Measurements from ENCODE around the gene CD163. TPM values are rescaled to one million over a fixed set of nuclear protein-coding genes. Genes with fewer than 3 reads are reported as not detected.

CD163 gene
- total and polyA plus RNA-seq, 3 donors from 2014 or later = 34.4 to 67.5 (median 36.1) TPM

GRCh38 chr12:7451756-7452155, 51.8 kb downstream of the CD163 start:
- no peak overlapping the region for H3K4me3 ChIP-seq
- H3K9me3 ChIP-seq = no peaks in the 10 kb centered on the region
- H3K27me3 ChIP-seq = no peaks in the 10 kb centered on the region
- no peak overlapping the region for H3K27ac ChIP-seq
- H3K36me3 ChIP-seq (ENCODE audit: low read depth, missing control alignments) = no peaks in the 10 kb centered on the region
- intact Hi-C loops (cut with DNase I; ENCODE audit: low total_unique reads) = no loop called here
- TF ChIP-seq POLR2A (IDR thresholded peaks at IDR 0.05) (no peak), CTCF (IDR thresholded peaks at IDR 0.05) (no peak)
- WGBS, 2 donors = 81 to 82% methylated on average over 3 of the region's 3 CpGs
- no peaks in the 10 kb centered on the region for H3K4me1 ChIP-seq
- no peak for DNase-seq

- no peaks in the 10 kb centered on the region for H3K9me3 ChIP-seq
- no peaks in the 10 kb centered on the region for H3K4me1 ChIP-seq
- WGBS, 2 donors = 82 to 87% methylated on average over 7 of the region's 7 CpGs
- H3K27me3 ChIP-seq = no peaks in the 10 kb centered on the region
- H3K4me3 ChIP-seq = no peak overlapping the region
- no peak overlapping the region for H3K27ac ChIP-seq
- intact Hi-C loops (cut with DNase I; ENCODE audit: low total_unique reads) = no loop called here
- DNase-seq = no peak
- no peaks in the 10 kb centered on the region for H3K36me3 ChIP-seq (ENCODE audit: low read depth, missing control alignments)
- TF ChIP-seq CTCF (IDR thresholded peaks at IDR 0.05) = no peak
- no peak for TF ChIP-seq POLR2A (IDR thresholded peaks at IDR 0.05)
Measured at GRCh38 chr12:7450667-7451066, 52.9 kb downstream of the CD163 start.

GRCh38 chr12:7448099-7448498, 55.5 kb downstream of the CD163 start:
- Histone ChIP-seq H3K27ac (no peak overlapping the region), H3K36me3 (ENCODE audit: low read depth, missing control alignments) (no peaks in the 10 kb centered on the region), H3K9me3 (no peaks in the 10 kb centered on the region), H3K27me3 (no peaks in the 10 kb centered on the region), H3K4me3 (no peak overlapping the region), H3K4me1 (no peaks in the 10 kb centered on the region)
- DNase-seq = no peak
- TF ChIP-seq POLR2A (IDR thresholded peaks at IDR 0.05) = no peak
- no peak for TF ChIP-seq CTCF (IDR thresholded peaks at IDR 0.05)
- 86 to 100% methylated on average over 1 of the region's 1 CpG for WGBS, 2 donors
- intact Hi-C loops (cut with DNase I; ENCODE audit: low total_unique reads) = no loop called here

- Histone ChIP-seq H3K4me3 (no peak overlapping the region), H3K27ac (no peak overlapping the region), H3K9me3 (no peaks in the 10 kb centered on the region), H3K36me3 (ENCODE audit: low read depth, missing control alignments) (no peaks in the 10 kb centered on the region), H3K4me1 (no peaks in the 10 kb centered on the region), H3K27me3 (no peaks in the 10 kb centered on the region)
- WGBS, 2 donors = 80 to 87% methylated on average over 4 of the region's 4 CpGs
- TF ChIP-seq POLR2A (IDR thresholded peaks at IDR 0.05) = no peak
- intact Hi-C loops (cut with DNase I; ENCODE audit: low total_unique reads) = no loop called here
- DNase-seq = no peak
Measured at GRCh38 chr12:7444537-7444936, 59.0 kb downstream of the CD163 start.

GRCh38 chr12:7444076-7444475, 59.5 kb downstream of the CD163 start, which contains the start of gene CD163L1:
Gene CD163L1, minus strand, starts transcription at chr12:7444153. Its CDS starts 26 bp downstream, at chr12:7444127.
- intact Hi-C loops (cut with DNase I; ENCODE audit: low total_unique reads) = no loop called here
- DNase-seq = no peak
- H3K27me3 ChIP-seq = no peaks in the 10 kb centered on the region
- no peak within 1 kb of the TSS for H3K27ac ChIP-seq
- WGBS, 2 donors = 56 to 61% methylated on average over 2 of the region's 2 CpGs
- no peak within 1 kb of the TSS for H3K4me3 ChIP-seq
- TF ChIP-seq CTCF (IDR thresholded peaks at IDR 0.05) = no peak
- no peak for TF ChIP-seq POLR2A (IDR thresholded peaks at IDR 0.05)
- H3K9me3 ChIP-seq = no peaks in the 10 kb centered on the region
- no peaks in the 10 kb centered on the region for H3K4me1 ChIP-seq
- H3K36me3 ChIP-seq (ENCODE audit: low read depth, missing control alignments) = no peaks in the 10 kb centered on the region

Data from testis (tissue), 3 donors.